Fibroblast of mammary gland (primary cell): Measurements from ENCODE around the gene KCNQ5.

Source experiments
- DNase-seq: peaks from one replicate; pipeline ENCODE4 v3.0.0-alpha.2; 2010; ENCODE audit warnings: low read depth
- H3K4me3 ChIP-seq: 2 replicates; pipeline ENCODE4 v1.5.1; 2011; ENCODE audit warnings: low read depth, mild to moderate bottlenecking, low read length, moderate library complexity; ENCODE audit not compliant: control insufficient read depth
- TF ChIP-seq, protein P1 (sequence below): conservative IDR thresholded peaks from 2 replicates; pipeline ENCODE4 v1.5.1; 2011; ENCODE audit warnings: low read depth, low read length, inconsistent platforms; ENCODE audit not compliant: control insufficient read depth, insufficient read depth

KCNQ5 gene

DNA sequence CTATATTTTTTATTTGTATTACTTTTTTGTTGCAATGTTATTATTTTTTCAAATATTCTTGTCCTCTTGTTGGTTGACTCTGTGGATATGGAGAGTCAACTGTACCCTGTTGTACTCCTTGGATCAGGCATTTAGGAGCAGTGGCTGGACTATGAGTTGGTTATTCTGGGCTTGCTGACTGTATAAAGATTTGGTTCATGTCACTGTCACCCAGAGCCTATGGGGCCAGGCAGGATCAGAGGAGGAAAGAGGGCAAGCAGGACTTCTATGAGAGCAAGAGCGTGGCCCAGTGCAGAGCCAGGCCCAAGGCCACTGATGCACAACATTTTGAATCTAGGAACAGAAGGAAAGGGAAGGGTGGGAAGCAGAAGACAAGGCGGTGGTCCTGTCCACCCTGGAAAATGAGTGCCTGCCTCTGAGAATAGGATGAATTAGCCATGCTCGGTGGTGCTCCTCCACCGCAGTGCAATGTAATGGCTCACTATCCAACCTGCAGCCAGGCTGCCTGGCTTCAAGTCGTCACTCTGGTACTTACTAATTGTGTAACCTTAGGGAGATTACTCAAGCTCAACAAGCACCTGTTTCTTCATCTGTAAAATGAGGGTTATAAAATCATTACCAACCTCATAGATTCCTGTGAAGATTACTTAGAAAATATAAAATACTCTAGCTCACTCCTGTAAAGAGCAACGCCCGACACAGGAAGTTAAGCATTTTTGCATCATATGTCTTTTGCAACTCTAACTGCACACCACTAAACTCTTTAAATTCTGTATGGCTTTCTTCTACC, 192.1 kb downstream of the KCNQ5 start:
- H3K4me3 ChIP-seq = no peak overlapping the region
- TF ChIP-seq, protein P1, sequence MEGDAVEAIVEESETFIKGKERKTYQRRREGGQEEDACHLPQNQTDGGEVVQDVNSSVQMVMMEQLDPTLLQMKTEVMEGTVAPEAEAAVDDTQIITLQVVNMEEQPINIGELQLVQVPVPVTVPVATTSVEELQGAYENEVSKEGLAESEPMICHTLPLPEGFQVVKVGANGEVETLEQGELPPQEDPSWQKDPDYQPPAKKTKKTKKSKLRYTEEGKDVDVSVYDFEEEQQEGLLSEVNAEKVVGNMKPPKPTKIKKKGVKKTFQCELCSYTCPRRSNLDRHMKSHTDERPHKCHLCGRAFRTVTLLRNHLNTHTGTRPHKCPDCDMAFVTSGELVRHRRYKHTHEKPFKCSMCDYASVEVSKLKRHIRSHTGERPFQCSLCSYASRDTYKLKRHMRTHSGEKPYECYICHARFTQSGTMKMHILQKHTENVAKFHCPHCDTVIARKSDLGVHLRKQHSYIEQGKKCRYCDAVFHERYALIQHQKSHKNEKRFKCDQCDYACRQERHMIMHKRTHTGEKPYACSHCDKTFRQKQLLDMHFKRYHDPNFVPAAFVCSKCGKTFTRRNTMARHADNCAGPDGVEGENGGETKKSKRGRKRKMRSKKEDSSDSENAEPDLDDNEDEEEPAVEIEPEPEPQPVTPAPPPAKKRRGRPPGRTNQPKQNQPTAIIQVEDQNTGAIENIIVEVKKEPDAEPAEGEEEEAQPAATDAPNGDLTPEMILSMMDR = no peak
- DNase-seq = no peak

DNA sequence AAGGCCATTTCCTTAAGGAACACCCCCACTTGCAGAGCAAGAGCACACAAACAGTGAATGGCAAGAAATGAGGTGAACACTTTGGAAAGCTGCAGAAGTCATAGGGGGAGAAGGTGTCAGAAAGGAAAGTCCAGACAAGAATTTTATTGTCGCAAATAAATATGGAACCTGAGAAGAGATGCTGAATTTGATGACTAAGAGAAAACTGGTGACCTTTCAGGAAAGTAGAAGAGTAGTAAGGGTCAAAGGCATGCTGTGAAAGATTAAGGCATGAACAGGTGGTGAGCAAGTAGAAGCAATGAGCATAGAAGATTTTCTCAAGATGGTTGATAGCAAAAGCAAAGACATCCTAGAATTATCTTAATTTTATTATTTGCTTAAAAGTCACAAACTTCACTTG, 194.2 kb downstream of the KCNQ5 start:
- TF ChIP-seq, protein P1 = no peak
- H3K4me3 ChIP-seq = no peak overlapping the region
- DNase-seq = no peak

DNA sequence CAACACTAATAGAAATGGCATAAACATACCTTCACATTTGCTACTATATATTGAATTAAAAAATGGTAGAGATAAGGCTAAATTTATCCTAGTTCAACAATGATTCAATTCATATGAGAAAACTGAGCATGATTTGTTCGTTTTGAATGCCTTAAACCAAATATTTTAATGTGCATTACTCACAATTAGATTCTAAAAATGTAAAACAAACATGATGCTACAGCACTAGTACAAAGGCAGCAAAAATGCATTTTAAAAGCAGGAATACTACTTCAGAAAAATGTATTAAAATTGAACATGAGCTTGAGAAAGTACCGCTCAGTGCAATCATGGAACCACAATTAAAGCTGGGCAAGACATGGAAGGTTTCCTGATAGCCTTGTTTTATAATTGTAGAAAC, 195.3 kb downstream of the KCNQ5 start:
- no peak for DNase-seq
- TF ChIP-seq, protein P1 = no peak
- no peak overlapping the region for H3K4me3 ChIP-seq

DNA sequence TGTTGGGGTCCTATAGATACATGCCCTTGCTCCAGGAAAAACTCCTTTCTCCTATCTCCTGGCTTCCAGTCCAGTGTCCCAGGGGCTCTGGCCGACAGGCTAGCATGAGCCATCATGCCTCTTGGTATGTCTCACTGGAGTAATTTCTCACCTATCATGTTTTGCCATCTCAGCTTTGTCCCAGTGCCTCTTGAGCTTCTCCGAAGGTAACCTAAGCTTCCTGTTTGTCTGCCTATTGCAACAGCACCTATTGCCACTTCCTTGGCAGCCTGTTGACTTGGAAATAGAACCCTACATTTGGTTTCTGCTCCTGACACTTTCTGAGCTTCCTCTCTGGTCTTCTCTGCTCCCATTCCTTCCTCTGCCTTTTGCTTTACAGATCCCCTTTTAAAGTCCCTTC, 197.7 kb downstream of the KCNQ5 start:
- TF ChIP-seq, protein P1 = no peak
- no peak overlapping the region for H3K4me3 ChIP-seq
- DNase-seq = no peak

DNA sequence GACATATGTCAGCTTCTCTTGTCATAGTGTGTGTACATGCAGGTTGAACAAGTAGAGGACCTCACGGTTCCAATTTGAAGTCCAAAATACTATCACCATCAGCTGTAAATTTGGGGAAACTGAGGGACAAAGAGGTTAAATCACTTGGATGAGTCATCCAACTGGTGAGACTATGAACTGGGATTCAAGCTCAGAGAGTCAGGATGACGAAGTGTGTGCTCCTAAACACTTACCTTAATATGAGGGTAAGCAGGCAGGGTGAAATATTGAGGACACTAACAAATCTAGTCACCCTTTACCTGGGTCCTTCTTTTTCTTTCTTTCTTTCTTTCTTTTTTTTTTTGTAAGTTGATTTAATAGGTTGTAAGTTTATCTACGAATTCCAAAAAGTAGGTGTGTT, 198.3 kb downstream of the KCNQ5 start:
- no peak for DNase-seq
- TF ChIP-seq, protein P1 = no peak
- H3K4me3 ChIP-seq = no peak overlapping the region

DNA sequence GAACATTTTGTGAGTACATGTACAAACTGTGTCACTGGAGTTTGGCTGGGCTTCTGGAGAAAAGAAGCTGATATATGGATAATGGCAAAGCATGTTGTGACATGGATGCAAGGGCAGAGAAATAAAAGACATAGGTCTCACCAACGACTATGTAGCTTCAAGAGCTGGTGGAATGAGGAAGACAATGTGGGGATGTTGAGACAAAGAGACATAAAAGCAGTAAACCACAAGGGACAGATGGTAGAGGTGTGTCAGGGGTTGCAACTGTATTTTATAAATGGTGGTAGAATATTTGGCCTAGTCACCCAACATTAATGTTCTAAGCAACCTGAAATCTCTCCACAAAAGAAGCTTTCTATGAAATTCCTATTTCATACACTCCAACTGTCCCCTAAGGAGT, 199.0 kb downstream of the KCNQ5 start:
- no peak for DNase-seq
- TF ChIP-seq, protein P1 = no peak
- H3K4me3 ChIP-seq = no peak overlapping the region
